Vagina (tissue), 2 donors: ENCODE measurements around the gene MEST. TPM values are rescaled to one million over a fixed set of nuclear protein-coding genes. Genes with fewer than 3 reads are reported as not detected.

ENCODE experiments used
- DNase-seq, 2 donors: peaks; one replicate each; pipeline ENCODE4 v3.0.0-alpha.2; 2017; ENCODE audit errors: extremely low spot score in 2 of 2
- H3K27ac ChIP-seq: fragments of 200-600 bp; sonication (generic); one replicate; pipeline ENCODE4 v1.5.1; 2019
- H3K27me3 ChIP-seq: fragments of 200-600 bp; sonication (generic); one replicate; pipeline ENCODE4 v1.5.1; 2019
- H3K36me3 ChIP-seq, 2 donors: fragments of 200-600 bp; sonication (generic); one replicate each; pipeline ENCODE4 v1.5.1; 2017 to 2019
- H3K4me1 ChIP-seq: fragments of 200-600 bp; sonication (generic); one replicate; pipeline ENCODE4 v1.5.1; 2019
- H3K4me3 ChIP-seq, 2 donors: fragments of 200-600 bp; sonication (generic); 1 replicate in 1 of 2; 2 replicates in 1 of 2; pipeline ENCODE4 v1.5.1; 2016 to 2019
- H3K9me3 ChIP-seq: fragments of 200-600 bp; sonication (generic); one replicate; pipeline ENCODE4 v1.5.1; 2019
- CTCF ChIP-seq, 3 experiments: fragments of 450-650 bp in 2 of 3; fragments of 200-600 bp in 1 of 3; sonication (generic) in 1 of 3; IDR thresholded peaks; one replicate each; pipeline ENCODE4 v1.5.1; 2017 to 2019; ENCODE audit warnings: antibody characterized with exemption in 3 of 3, mild to moderate bottlenecking in 2 of 3, moderate library complexity in 2 of 3
- POLR2A ChIP-seq, 2 donors: fragments of 450-650 bp; IDR thresholded peaks; one replicate each; pipeline ENCODE4 v1.6.1; 2017; ENCODE audit warnings: antibody characterized with exemption in 2 of 2, mild to moderate bottlenecking in 2 of 2, moderate library complexity in 2 of 2
- POLR2AphosphoS5 ChIP-seq, 2 donors: sonication (generic); formaldehyde crosslinking; IDR thresholded peaks; one replicate each; pipeline ENCODE4 v1.9.0; 2017; ENCODE audit warnings: antibody characterized with exemption in 2 of 2, mild to moderate bottlenecking in 2 of 2, low read depth in 1 of 2; ENCODE audit not compliant: insufficient read depth in 1 of 2
- intact Hi-C: fragments of 100-400 bp; cut with DNase I; formaldehyde crosslinking; loops from one replicate; pipeline ENCODE4 v1.15.1; 2023
- total RNA-seq: library from RNA; depleted of rRNA; stranded (reverse); fragments of >200 nt; gene quantifications from one replicate; pipeline ENCODE4 v1.2.3, GENCODE V29; 2016

The MEST gene
- total RNA-seq, 1 donor from 2014 or later, result 28.5 TPM

DNA sequence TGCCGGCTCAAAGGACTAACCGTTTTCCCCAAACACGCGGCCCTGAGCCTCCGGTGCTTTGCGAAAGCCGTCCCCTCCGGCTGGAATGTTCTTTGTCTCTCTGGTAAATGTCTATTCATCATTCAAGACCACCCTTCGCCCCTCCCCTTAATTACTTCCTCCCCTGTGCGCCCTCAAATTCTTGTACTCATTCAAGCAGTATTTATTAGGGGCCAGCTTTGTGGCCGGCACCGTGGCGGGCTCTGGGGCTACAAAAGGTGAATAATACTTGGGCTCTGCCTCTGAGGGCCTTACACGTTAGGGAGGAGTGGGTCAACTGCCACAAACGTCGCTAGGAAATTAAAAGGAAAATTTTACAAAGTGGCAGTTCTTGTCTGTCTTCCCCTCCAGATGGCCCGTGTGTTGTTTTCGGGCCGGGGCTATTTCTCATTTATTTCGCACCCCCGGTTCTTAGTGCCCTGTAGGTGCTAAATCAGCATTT lies 1.5 kb upstream of the MEST start:
- TF ChIP-seq CTCF (IDR thresholded peaks at IDR 0.05) (no peak), POLR2A (IDR thresholded peaks at IDR 0.05) (no peak), POLR2AphosphoS5 (IDR thresholded peaks at IDR 0.05; ENCODE audit: insufficient read depth in 1 of 2, low read depth in 1 of 2) (no peak)
- H3K4me1 ChIP-seq, result peaks cover 32% of the 10 kb centered on the region
- no peaks in the 10 kb centered on the region for H3K36me3 ChIP-seq
- no peak for DNase-seq
- peak overlapping the region in 1 of 2 donors; percentile 36 for H3K4me3 ChIP-seq
- H3K9me3 ChIP-seq, result no peaks in the 10 kb centered on the region
- intact Hi-C loops, result no loop called here
- H3K27ac ChIP-seq, result no peak overlapping the region
- H3K27me3 ChIP-seq, result no peaks in the 10 kb centered on the region

DNA sequence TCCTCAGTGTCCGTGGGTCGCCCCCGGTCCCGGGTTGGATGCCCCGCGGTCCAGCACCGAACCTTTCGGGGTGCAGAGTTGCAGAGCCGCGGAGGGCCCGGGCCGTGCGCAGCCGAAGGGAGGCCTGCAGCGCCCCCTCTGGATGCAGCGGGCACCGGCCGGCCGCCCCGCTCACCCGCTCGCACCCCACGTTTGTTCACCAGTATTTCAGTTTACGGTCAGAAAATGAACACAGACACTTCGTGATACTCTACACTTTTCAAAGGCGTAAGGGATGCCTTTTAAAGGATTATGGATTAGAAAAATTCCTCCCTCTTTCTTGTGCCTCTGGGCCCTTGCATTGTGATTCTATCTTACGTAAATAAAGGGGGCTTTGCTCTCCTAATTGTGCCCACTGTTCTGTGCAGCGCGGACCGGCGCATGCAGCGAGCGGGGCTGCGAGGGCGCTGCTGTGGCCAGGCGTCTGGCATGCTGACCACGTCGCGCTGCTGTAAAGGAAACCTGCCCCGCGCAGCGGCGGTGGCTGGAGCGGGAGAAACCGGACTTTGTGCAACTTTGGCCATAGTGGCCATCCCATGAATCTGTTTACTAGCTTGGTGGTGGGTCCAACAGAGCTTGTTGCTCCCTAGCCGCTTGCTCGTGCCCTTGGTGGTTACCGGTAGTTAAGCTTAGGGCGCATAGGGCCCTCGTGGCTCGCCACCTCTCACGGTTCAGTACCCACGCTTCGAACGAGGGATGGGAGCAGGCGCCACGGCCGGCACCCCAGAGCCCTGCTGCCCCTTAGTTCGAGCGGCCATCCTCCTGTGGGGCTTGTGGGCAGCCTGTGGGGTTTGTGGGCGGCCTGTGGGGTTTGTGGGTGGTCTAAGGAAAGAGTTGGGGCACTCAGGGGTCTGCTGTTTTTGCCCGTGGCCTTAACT lies 739 bp upstream of the MEST start:
- no peak for TF ChIP-seq POLR2AphosphoS5 (IDR thresholded peaks at IDR 0.05; ENCODE audit: insufficient read depth in 1 of 2, low read depth in 1 of 2)
- peak in 1 of 3 experiments; percentile 12 for TF ChIP-seq CTCF (IDR thresholded peaks at IDR 0.05)
- Histone ChIP-seq H3K9me3 (no peaks in the 10 kb centered on the region), H3K27ac (no peak overlapping the region), H3K4me3 (peak overlapping the region; percentile 36 to 42), H3K36me3 (no peaks in the 10 kb centered on the region), H3K27me3 (no peaks in the 10 kb centered on the region), H3K4me1 (peaks cover 31% of the 10 kb centered on the region)
- intact Hi-C loops, result no loop called here
- no peak for DNase-seq

DNA sequence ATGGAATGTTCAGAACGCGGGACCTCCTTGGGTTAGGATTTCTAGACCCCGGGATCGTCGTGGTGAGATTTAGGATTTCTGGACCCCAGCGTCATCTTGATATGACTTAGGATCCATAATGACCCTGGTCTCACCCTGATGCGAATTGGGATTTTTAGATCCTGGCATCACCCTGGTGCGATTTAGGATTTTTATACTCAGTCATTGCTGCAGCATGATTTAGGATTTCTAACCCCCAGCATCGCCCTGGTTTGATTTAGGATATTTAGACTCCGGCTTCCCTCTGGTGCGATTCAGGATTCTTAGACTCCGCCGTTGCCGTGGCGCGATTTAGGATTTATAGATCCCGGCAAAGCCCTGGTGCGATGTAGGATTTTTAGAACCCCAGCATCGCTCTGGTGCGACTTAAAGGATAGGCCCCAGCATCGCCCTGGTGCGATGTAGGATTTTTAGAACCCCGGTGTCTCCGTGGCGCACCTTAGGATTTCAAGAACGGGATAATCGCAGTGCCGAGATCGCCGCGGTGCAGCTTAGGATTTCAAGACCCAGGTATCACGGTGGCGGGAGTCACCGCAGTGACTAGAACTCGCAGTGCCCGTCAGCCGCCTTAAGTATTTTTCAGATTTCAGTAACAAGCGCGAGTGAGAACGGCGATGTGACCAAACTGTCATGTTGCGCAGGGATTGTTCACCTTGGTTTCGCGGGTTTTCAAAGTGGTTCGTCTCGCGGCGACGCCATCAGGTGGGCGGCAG lies 814 bp downstream of the MEST start:
- H3K27me3 ChIP-seq, result no peaks in the 10 kb centered on the region
- H3K9me3 ChIP-seq, result no peaks in the 10 kb centered on the region
- DNase-seq, result no peak
- no peak overlapping the region for H3K27ac ChIP-seq
- intact Hi-C loops, result no loop called here
- peak overlapping the region; percentile 36 to 42 for H3K4me3 ChIP-seq
- no peaks in the 10 kb centered on the region for H3K36me3 ChIP-seq
- TF ChIP-seq POLR2A (IDR thresholded peaks at IDR 0.05) (no peak), POLR2AphosphoS5 (IDR thresholded peaks at IDR 0.05; ENCODE audit: insufficient read depth in 1 of 2, low read depth in 1 of 2) (no peak), CTCF (IDR thresholded peaks at IDR 0.05) (no peak)
- H3K4me1 ChIP-seq, result peaks cover 21% of the 10 kb centered on the region

- no peak overlapping the region for H3K27ac ChIP-seq
- H3K4me3 ChIP-seq, result peak overlapping the region; percentile 36 to 42
- DNase-seq, result no peak
- peaks cover 21% of the 10 kb centered on the region for H3K4me1 ChIP-seq
- H3K9me3 ChIP-seq, result no peaks in the 10 kb centered on the region
- no peaks in the 10 kb centered on the region for H3K27me3 ChIP-seq
- no peak for TF ChIP-seq POLR2A (IDR thresholded peaks at IDR 0.05)
- TF ChIP-seq POLR2AphosphoS5 (IDR thresholded peaks at IDR 0.05; ENCODE audit: insufficient read depth in 1 of 2, low read depth in 1 of 2), result no peak
- no peak for TF ChIP-seq CTCF (IDR thresholded peaks at IDR 0.05)
- intact Hi-C loops, result no loop called here
- H3K36me3 ChIP-seq, result no peaks in the 10 kb centered on the region
These were observed 1.5 kb downstream of the MEST start for GRCh38 chr7:130493275-130493873.
